Measurements from ENCODE around the gene CLEC7A. TPM values are rescaled to one million over a fixed set of nuclear protein-coding genes. Genes with fewer than 3 reads are reported as not detected.

Gene CLEC7A
- polyA plus RNA-seq, 1 donor from 2014 or later: not detected

- Histone ChIP-seq H3K4me3 (ENCODE audit: low read length) (no peak overlapping the region), H3K27ac (ENCODE audit: low read length) (no peak overlapping the region), H2AFZ (ENCODE audit: low read depth, low read length) (no peak overlapping the region), H3K9ac (ENCODE audit: low read length) (no peak overlapping the region), H4K20me1 (ENCODE audit: insufficient read depth) (no peaks in the 10 kb centered on the region), H3K36me3 (ENCODE audit: insufficient read depth, low read length) (no peaks in the 10 kb centered on the region), H3K9me3 (ENCODE audit: low read length) (no peaks in the 10 kb centered on the region), H3F3A (ENCODE audit: insufficient read depth, low read length, poor library complexity, severe bottlenecking) (no peaks in the 10 kb centered on the region), H3K4me2 (ENCODE audit: low read length) (no peak overlapping the region), H3K79me2 (replicated peaks; ENCODE audit: insufficient read depth, low read length) (no peaks in the 10 kb centered on the region), H3K9me2 (ENCODE audit: insufficient read depth, low read length) (no peaks in the 10 kb centered on the region), H3K27me3 (ENCODE audit: insufficient read depth, low read depth, low read length) (no peaks in the 10 kb centered on the region)
- TF ChIP-seq EZH2 (IDR thresholded peaks at IDR 0.05; ENCODE audit: borderline replicate concordance, insufficient read depth, low read length, poor library complexity, severe bottlenecking) (no peak), POLR2AphosphoS5 (IDR thresholded peaks at IDR 0.05) (no peak), TAF1 (IDR thresholded peaks at IDR 0.05; ENCODE audit: low read depth) (no peak), CTCF (IDR thresholded peaks at IDR 0.05; ENCODE audit: poor library complexity, severe bottlenecking) (no peak), EP300 (conservative IDR thresholded peaks at IDR 0.05; ENCODE audit: poor library complexity, severe bottlenecking) (no peak), REST (IDR thresholded peaks at IDR 0.05; ENCODE audit: borderline replicate concordance) (no peak), RAD21 (conservative IDR thresholded peaks at IDR 0.05) (no peak), SMC3 (conservative IDR thresholded peaks at IDR 0.05; ENCODE audit: poor library complexity) (no peak), MXI1 (conservative IDR thresholded peaks at IDR 0.05; ENCODE audit: poor library complexity, severe bottlenecking) (no peak)
These were observed 62.7 kb downstream of the CLEC7A start for GRCh38 chr12:10067264-10067663.

Other genes starting within 250 kb of the CLEC7A start
- not detected in 2 replicates for gene KLRF2, start 248.7 kb downstream of the CLEC7A start, polyA plus RNA-seq
- not detected in 2 replicates for gene CLEC2A, start 197.8 kb downstream of the CLEC7A start, polyA plus RNA-seq
- not detected in 2 replicates for gene CLEC12A, start 158.8 kb downstream of the CLEC7A start, polyA plus RNA-seq
- gene CLEC1B, start 131.1 kb downstream of the CLEC7A start, polyA plus RNA-seq: not detected in 2 replicates
- not detected in 2 replicates for gene CLEC12B, start 119.6 kb downstream of the CLEC7A start, polyA plus RNA-seq
- gene CLEC9A, start 99.5 kb downstream of the CLEC7A start, polyA plus RNA-seq: not detected in 2 replicates
- not detected in 2 replicates for gene CLEC1A, start 31.2 kb downstream of the CLEC7A start, polyA plus RNA-seq
- not detected in 2 replicates for gene OLR1, start 41.9 kb upstream of the CLEC7A start, polyA plus RNA-seq
- not detected in 2 replicates for gene TMEM52B, start 48.8 kb upstream of the CLEC7A start, polyA plus RNA-seq
- gene GABARAPL1, start 82.7 kb upstream of the CLEC7A start, polyA plus RNA-seq: 213 and 253 TPM in 2 replicates
- 0.28 and 0.52 TPM in 2 replicates for gene KLRD1, start 177.7 kb upstream of the CLEC7A start, polyA plus RNA-seq

Measured in neural cell (in vitro differentiated cells).